GM12891 (cell line): ENCODE results near the gene REPIN1.

Experiments
- POLR2A ChIP-seq: IDR thresholded peaks from 2 replicates; pipeline ENCODE4 v1.6.1; 2011; ENCODE audit warnings: low read depth, low read length, control low read depth
- POLR2AphosphoS5 ChIP-seq: IDR thresholded peaks from 2 replicates; pipeline ENCODE4 v1.6.1; 2011; ENCODE audit warnings: low read depth, low read length, control low read depth
- SPI1 ChIP-seq: IDR thresholded peaks from 2 replicates; pipeline ENCODE4 v1.6.1; 2011; ENCODE audit warnings: low read depth, low read length, control low read depth
- TAF1 ChIP-seq: IDR thresholded peaks from 2 replicates; pipeline ENCODE4 v1.6.1; 2011; ENCODE audit warnings: low read depth, low read length, control low read depth

DNA sequence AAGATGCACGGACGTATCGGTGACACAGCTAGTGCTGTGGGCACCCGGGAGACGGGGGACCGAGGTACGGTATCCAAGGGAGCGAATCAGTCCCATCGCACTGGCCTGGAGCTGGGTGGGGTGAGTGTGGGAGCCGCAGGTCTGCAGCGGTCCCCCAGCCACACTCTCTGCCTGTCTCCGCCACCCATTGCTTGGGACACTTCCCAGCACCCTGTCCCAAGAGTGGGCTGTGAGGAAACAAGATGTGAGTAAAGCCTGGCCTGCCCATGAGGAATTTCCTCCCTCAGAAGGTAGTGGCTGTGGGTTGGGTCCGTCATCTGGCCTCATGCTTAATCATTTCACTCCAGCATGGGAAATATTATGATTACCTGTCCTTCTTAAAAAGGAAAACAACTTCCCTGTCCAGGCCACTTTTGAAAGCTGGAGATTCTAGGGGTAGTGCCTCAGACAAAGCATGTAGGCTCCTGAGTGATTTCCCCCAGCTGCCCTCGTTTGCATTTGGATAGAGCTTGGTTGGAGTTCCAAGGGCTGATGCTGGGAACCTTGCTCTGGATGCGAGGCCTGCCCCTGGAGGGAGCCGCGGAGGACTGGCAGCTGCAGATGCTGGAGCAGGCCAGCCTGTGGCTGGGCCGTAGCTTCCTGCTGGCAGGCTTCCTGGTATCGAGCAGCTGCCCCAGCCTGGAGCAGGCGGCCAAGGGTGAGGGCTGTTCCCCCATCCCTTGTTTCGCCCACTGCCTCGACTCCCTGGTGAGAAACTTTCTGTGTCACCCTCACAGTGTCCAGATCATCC lies 39.1 kb upstream of the REPIN1 start:
- TF ChIP-seq POLR2A (no peak), POLR2AphosphoS5 (no peak), TAF1 (no peak), SPI1 (no peak)
